GM18499 (cell line): ENCODE results near the gene PRMT1.
"Not testable (repeated sequence)": the region's sequence is repeated elsewhere in the genome, so short reads cannot be mapped to it uniquely, and the experiment has no call there.

Source experiments
- ATAC-seq: cut with Tn5 transposase; IDR thresholded peaks from one replicate; pipeline ENCODE4 v1.9.1; 2021; ENCODE audit warnings: moderate number of reproducible peaks; ENCODE audit not compliant: insufficient read depth, unreplicated experiment

PRMT1 gene

DNA sequence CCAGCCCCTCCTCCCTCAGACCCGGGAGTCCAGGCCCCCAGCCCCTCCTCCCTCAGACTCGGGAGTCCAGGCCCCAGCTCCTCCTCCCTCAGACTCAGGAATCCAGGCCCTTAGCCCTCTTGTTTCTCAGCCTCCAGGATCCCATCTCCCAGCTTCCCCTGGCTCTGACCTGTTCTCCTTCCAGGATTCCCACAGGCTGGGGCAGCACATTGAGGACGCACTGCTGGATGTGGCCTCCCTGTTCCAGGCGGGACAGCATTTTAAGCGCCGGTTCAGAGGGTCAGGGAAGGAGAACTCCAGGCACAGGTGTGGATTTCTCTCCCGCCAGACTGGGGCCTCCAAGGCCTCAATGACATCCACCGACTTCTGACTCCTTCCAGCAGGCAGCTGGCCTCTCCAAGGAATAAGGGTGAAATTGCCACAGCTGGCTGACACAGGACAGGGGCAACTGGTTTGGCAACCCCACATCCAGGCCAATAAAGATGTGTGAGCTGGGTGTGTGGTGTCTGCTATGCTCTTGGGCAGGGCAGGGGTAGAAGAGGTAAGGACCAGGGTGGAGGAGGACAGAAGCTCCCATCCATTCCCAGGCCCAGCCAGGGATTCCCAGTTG, 36.3 kb downstream of the PRMT1 start:
- no peak for ATAC-seq

- ATAC-seq = no peak
These were observed 39.1 kb downstream of the PRMT1 start for GRCh38 chr19:49716154-49716553.

- ATAC-seq = no peak
These were observed 41.4 kb downstream of the PRMT1 start for GRCh38 chr19:49718511-49718910.

DNA sequence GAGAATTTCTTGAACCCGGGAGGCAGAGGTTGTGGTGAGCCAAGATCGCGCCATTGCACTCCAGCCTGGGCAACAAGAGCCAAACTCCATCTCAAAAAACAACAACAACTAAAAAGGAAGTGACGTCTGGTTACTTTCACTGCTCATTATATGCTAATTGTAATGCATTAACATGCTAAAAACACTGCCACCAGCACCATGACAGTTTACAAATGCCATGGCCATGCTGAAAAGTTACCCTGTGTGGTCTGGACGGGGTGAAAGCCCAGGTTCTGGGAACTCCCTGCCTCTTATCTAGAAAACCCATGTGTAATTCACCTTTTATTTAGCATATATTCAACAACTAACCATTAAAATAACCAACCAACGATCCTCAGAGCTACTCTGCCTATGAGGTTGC, 41.9 kb downstream of the PRMT1 start:
- ATAC-seq = no peak

- ATAC-seq = not testable (repeated sequence)
These were observed 42.3 kb downstream of the PRMT1 start for GRCh38 chr19:49719420-49719819.

GRCh38 chr19:49727217-49728030, 50.4 kb downstream of the PRMT1 start:
- no peak for ATAC-seq

GRCh38 chr19:49730166-49730565, 53.1 kb downstream of the PRMT1 start:
- no peak for ATAC-seq
